Neural crest cell (in vitro differentiated cells): Measurements from ENCODE around the gene PIKFYVE. TPM values are rescaled to one million over a fixed set of nuclear protein-coding genes. Genes with fewer than 3 reads are reported as not detected.
A peak's percentile ranks its signal among the peaks of the same experiment; 100 is the strongest.

Source experiments
- DNase-seq: peaks from one replicate; pipeline ENCODE4 v3.0.0; 2021; ENCODE audit warnings: low read depth, mixed read lengths, low spot score
- H3K27ac Mint-ChIP-seq: one replicate; pipeline ENCODE4 v1.8.0; 2021; ENCODE audit warnings: mild to moderate bottlenecking, mixed read lengths; ENCODE audit not compliant: unreplicated experiment
- H3K27me3 Mint-ChIP-seq: 2 replicates; pipeline ENCODE4 v1.8.0; 2021; ENCODE audit warnings: low read depth, mild to moderate bottlenecking, mixed read lengths
- H3K36me3 Mint-ChIP-seq: 2 replicates; pipeline ENCODE4 v1.8.0; 2021; ENCODE audit warnings: low read depth, mild to moderate bottlenecking, mixed read lengths
- H3K4me1 Mint-ChIP-seq: 2 replicates; pipeline ENCODE4 v1.8.0; 2021; ENCODE audit warnings: mixed read lengths
- H3K4me3 Mint-ChIP-seq: one replicate; pipeline ENCODE4 v1.8.0; 2021; ENCODE audit warnings: mild to moderate bottlenecking, mixed read lengths
- H3K9me3 Mint-ChIP-seq: 2 replicates; pipeline ENCODE4 v1.8.0; 2021; ENCODE audit warnings: mixed read lengths
- CTCF ChIP-seq: fragments of 200-600 bp; sonication (generic); conservative IDR thresholded peaks from 2 replicates; pipeline ENCODE4 v1.5.0; 2021; ENCODE audit warnings: antibody characterized with exemption, mild to moderate bottlenecking
- total RNA-seq: library from RNA; stranded (reverse); gene quantifications from 2 replicates; pipeline ENCODE4 v1.2.1, GENCODE V29; 2021

The PIKFYVE gene
- total RNA-seq, 1 donor from 2014 or later = 31.4 TPM

GRCh38 chr2:208306291-208306690 lies 40.2 kb downstream of the PIKFYVE start:
- no peak overlapping the region for H3K4me3 Mint-ChIP-seq
- H3K9me3 Mint-ChIP-seq = no peaks in the 10 kb centered on the region
- peaks cover 19% of the 10 kb centered on the region for H3K36me3 Mint-ChIP-seq
- peak overlapping the region; percentile 48 for H3K27ac Mint-ChIP-seq
- no peak for DNase-seq
- H3K27me3 Mint-ChIP-seq = no peaks in the 10 kb centered on the region
- TF ChIP-seq CTCF = no peak
- no peaks in the 10 kb centered on the region for H3K4me1 Mint-ChIP-seq

GRCh38 chr2:208311321-208311720 lies 45.3 kb downstream of the PIKFYVE start:
- peaks cover 20% of the 10 kb centered on the region for H3K36me3 Mint-ChIP-seq

GRCh38 chr2:208311954-208312353 lies 45.9 kb downstream of the PIKFYVE start:
- no peak for DNase-seq
- TF ChIP-seq CTCF = no peak
- Mint-ChIP-seq H3K27me3 (no peaks in the 10 kb centered on the region), H3K36me3 (peaks cover 23% of the 10 kb centered on the region), H3K9me3 (no peaks in the 10 kb centered on the region), H3K4me3 (no peak overlapping the region), H3K27ac (no peak overlapping the region), H3K4me1 (no peaks in the 10 kb centered on the region)

More at GRCh38 chr2:208311321-208311720, 45.3 kb downstream of the PIKFYVE start:
- no peak for TF ChIP-seq CTCF
- no peaks in the 10 kb centered on the region for H3K27me3 Mint-ChIP-seq
- DNase-seq = no peak
- H3K4me3 Mint-ChIP-seq = no peak overlapping the region
- no peak overlapping the region for H3K27ac Mint-ChIP-seq
- H3K9me3 Mint-ChIP-seq = no peaks in the 10 kb centered on the region
- H3K4me1 Mint-ChIP-seq = no peaks in the 10 kb centered on the region

GRCh38 chr2:208315081-208315788 lies 49.2 kb downstream of the PIKFYVE start:
- H3K27me3 Mint-ChIP-seq = no peaks in the 10 kb centered on the region
- no peak for DNase-seq
- H3K27ac Mint-ChIP-seq = no peak overlapping the region
- no peaks in the 10 kb centered on the region for H3K4me1 Mint-ChIP-seq
- H3K36me3 Mint-ChIP-seq = peaks cover 32% of the 10 kb centered on the region
- TF ChIP-seq CTCF = no peak
- no peak overlapping the region for H3K4me3 Mint-ChIP-seq
- no peaks in the 10 kb centered on the region for H3K9me3 Mint-ChIP-seq

GRCh38 chr2:208318127-208318526 lies 52.1 kb downstream of the PIKFYVE start:
- no peak for TF ChIP-seq CTCF
- H3K4me1 Mint-ChIP-seq = no peaks in the 10 kb centered on the region
- no peak overlapping the region for H3K27ac Mint-ChIP-seq
- H3K4me3 Mint-ChIP-seq = no peak overlapping the region
- no peaks in the 10 kb centered on the region for H3K9me3 Mint-ChIP-seq
- no peaks in the 10 kb centered on the region for H3K27me3 Mint-ChIP-seq
- DNase-seq = no peak
- H3K36me3 Mint-ChIP-seq = peaks cover 30% of the 10 kb centered on the region
